H1 (cell line): ENCODE data around the gene SFRP2. TPM values are rescaled to one million over a fixed set of nuclear protein-coding genes. Genes with fewer than 3 reads are reported as not detected.

Experiments
- CTCF ChIA-PET: fragments of 300-600 bp; sonication (Branson Sonifier 250); formaldehyde crosslinking; loops from one replicate; lab custom pipeline; 2021; ENCODE audit not compliant: partially characterized antibody; lab: Charles Lee
- POLR2A ChIA-PET: fragments of 300-600 bp; sonication (Branson Sonifier 250); formaldehyde crosslinking; loops from one replicate; lab custom pipeline; 2021; ENCODE audit warnings: inconsistent platforms; ENCODE audit not compliant: partially characterized antibody; lab: Charles Lee
- DNase-seq, 2 experiments: peaks; one replicate each; pipeline versions ENCODE4 v3.0.0 to v3.0.0-alpha.2; 2010 to 2022; ENCODE audit warnings: low spot score in 2 of 2, low read depth in 1 of 2, mixed read lengths in 1 of 2
- FAIRE-seq: peaks from 2 replicates; lab custom pipeline; 2011; peaks lifted over from hg19 to GRCh38; lab: Jason Lieb, UNC
- H2AFZ ChIP-seq: 2 replicates; pipeline ENCODE4 v1.8.1; 2012; ENCODE audit warnings: low read length, inconsistent platforms
- H2AK5ac ChIP-seq: 2 replicates; pipeline ENCODE4 v1.6.1; 2013; ENCODE audit warnings: low read depth, low read length
- H2BK120ac ChIP-seq: replicated peaks from 2 replicates; pipeline ENCODE3; 2013; ENCODE audit warnings: low read depth, low read length, inconsistent platforms
- H2BK12ac ChIP-seq: 2 replicates; pipeline ENCODE4 v1.6.1; 2013; ENCODE audit warnings: low read depth, low read length
- H2BK15ac ChIP-seq: 2 replicates; pipeline ENCODE4 v1.6.1; 2013; ENCODE audit warnings: low read length
- H2BK20ac ChIP-seq: 2 replicates; pipeline ENCODE4 v1.6.1; 2013; ENCODE audit warnings: low read length
- H2BK5ac ChIP-seq: 2 replicates; pipeline ENCODE4 v1.6.1; 2013; ENCODE audit warnings: low read depth, low read length
- H3K14ac ChIP-seq: 2 replicates; pipeline ENCODE4 v1.6.1; 2013; ENCODE audit warnings: inconsistent platforms; ENCODE audit not compliant: insufficient read length
- H3K18ac ChIP-seq: 2 replicates; pipeline ENCODE4 v1.6.1; 2013; ENCODE audit warnings: low read length; ENCODE audit errors: extremely low read depth
- H3K23ac ChIP-seq: 2 replicates; pipeline ENCODE4 v1.6.1; 2013; ENCODE audit warnings: inconsistent platforms; ENCODE audit not compliant: insufficient read length
- H3K23me2 ChIP-seq: 2 replicates; pipeline ENCODE4 v1.6.1; 2013; ENCODE audit warnings: low read depth, low read length
- H3K27ac ChIP-seq: 2 replicates; pipeline ENCODE4 v1.6.1; 2011; ENCODE audit warnings: low read depth, low read length, inconsistent platforms
- H3K27me3 ChIP-seq, 4 experiments: replicated peaks in 1 of 4; 1 replicate in 1 of 4; 2 replicates in 3 of 4; pipeline versions ENCODE4 v1.6.1 to v1.8.1; 2011 to 2013; ENCODE audit warnings: low read length in 3 of 4, mild to moderate bottlenecking in 3 of 4, inconsistent platforms in 2 of 4, mixed read lengths in 2 of 4, moderate library complexity in 1 of 4; ENCODE audit not compliant: control insufficient read depth in 3 of 4, insufficient read depth in 3 of 4; ENCODE audit errors: extremely low read depth in 1 of 4
- H3K36me3 ChIP-seq, 4 experiments: 2 replicates each; pipeline versions ENCODE4 v1.6.1 to v1.8.1; 2011 to 2013; ENCODE audit warnings: mild to moderate bottlenecking in 4 of 4, low read length in 3 of 4, moderate library complexity in 2 of 4, control low read depth in 1 of 4, inconsistent platforms in 1 of 4; ENCODE audit not compliant: insufficient read depth in 4 of 4, control insufficient read depth in 2 of 4
- H3K4ac ChIP-seq: replicated peaks from 2 replicates; pipeline ENCODE3; 2013; ENCODE audit warnings: low read length, low read depth, mixed read lengths, inconsistent platforms; ENCODE audit not compliant: insufficient read length
- H3K4me1 ChIP-seq, 4 experiments: replicated peaks in 1 of 4; 1 replicate in 1 of 4; 2 replicates in 3 of 4; pipeline versions ENCODE4 v1.6.1 to v1.8.1; 2011 to 2013; ENCODE audit warnings: low read length in 3 of 4, inconsistent platforms in 2 of 4, mixed read lengths in 1 of 4; ENCODE audit not compliant: insufficient read depth in 4 of 4, control insufficient read depth in 3 of 4
- H3K4me2 ChIP-seq, 2 experiments: 2 replicates each; pipeline versions ENCODE4 v1.6.1 to v1.8.1; 2011 to 2013; ENCODE audit warnings: low read depth in 2 of 2, low read length in 2 of 2, control low read depth in 1 of 2, inconsistent platforms in 1 of 2, mild to moderate bottlenecking in 1 of 2; ENCODE audit not compliant: insufficient read depth in 1 of 2
- H3K4me3 ChIP-seq, 4 experiments: fragments of 200-600, 300-600 bp in 1 of 4; sonication (generic), shearing (Covaris generic), sonication (Bioruptor Twin) in 1 of 4; 2 replicates each; pipeline versions ENCODE4 v1.5.1 to v1.8.1; 2011 to 2016; ENCODE audit warnings: low read length in 4 of 4, low read depth in 3 of 4, control low read depth in 2 of 4, inconsistent platforms in 2 of 4, mild to moderate bottlenecking in 2 of 4, mixed read lengths in 1 of 4, moderate library complexity in 1 of 4; ENCODE audit not compliant: insufficient read depth in 2 of 4; ENCODE audit errors: extremely low read depth in 1 of 4
- H3K56ac ChIP-seq: replicated peaks from 2 replicates; pipeline ENCODE3; 2013; ENCODE audit warnings: low read depth, mild to moderate bottlenecking, mixed read lengths, low read length, inconsistent platforms; ENCODE audit not compliant: insufficient read length
- H3K79me1 ChIP-seq: 2 replicates; pipeline ENCODE4 v1.6.1; 2013; ENCODE audit warnings: low read depth, low read length, control low read depth
- H3K79me2 ChIP-seq, 2 experiments: 2 replicates each; pipeline versions ENCODE4 v1.6.1 to v1.8.1; 2012 to 2013; ENCODE audit warnings: low read length in 2 of 2, mild to moderate bottlenecking in 2 of 2, inconsistent platforms in 1 of 2; ENCODE audit not compliant: insufficient read depth in 2 of 2, control insufficient read depth in 1 of 2
- H3K9ac ChIP-seq, 4 experiments: replicated peaks in 1 of 4; 1 replicate in 1 of 4; 2 replicates in 3 of 4; pipeline versions ENCODE4 v1.6.1 to v1.8.1; 2011 to 2013; ENCODE audit warnings: low read depth in 3 of 4, low read length in 3 of 4, control low read depth in 2 of 4, mild to moderate bottlenecking in 2 of 4, moderate library complexity in 2 of 4, inconsistent platforms in 1 of 4; ENCODE audit errors: extremely low read depth in 1 of 4
- H3K9me3 ChIP-seq, 2 experiments: 2 replicates each; pipeline versions ENCODE4 v1.6.1 to v1.8.1; 2012 to 2013; ENCODE audit warnings: mild to moderate bottlenecking in 2 of 2, moderate library complexity in 2 of 2, control low read depth in 1 of 2, inconsistent platforms in 1 of 2, low read depth in 1 of 2, low read length in 1 of 2, mixed read lengths in 1 of 2; ENCODE audit not compliant: insufficient read depth in 2 of 2
- H4K20me1 ChIP-seq, 2 experiments: replicated peaks in 1 of 2; 2 replicates each; pipeline versions ENCODE3 to v1.8.1; 2011 to 2013; ENCODE audit warnings: inconsistent platforms in 2 of 2, low read length in 2 of 2, mild to moderate bottlenecking in 1 of 2; ENCODE audit not compliant: insufficient read depth in 2 of 2, control insufficient read depth in 1 of 2
- H4K5ac ChIP-seq: 2 replicates; pipeline ENCODE4 v1.6.1; 2013; ENCODE audit warnings: low read length, low read depth, mixed read lengths, inconsistent platforms; ENCODE audit not compliant: insufficient read length
- H4K8ac ChIP-seq: 2 replicates; pipeline ENCODE4 v1.8.0; 2013; ENCODE audit warnings: mild to moderate bottlenecking, moderate library complexity, low read length, inconsistent platforms; ENCODE audit not compliant: insufficient read depth; ENCODE audit errors: extremely low read depth
- H4K91ac ChIP-seq: replicated peaks from 2 replicates; pipeline ENCODE3; 2013; ENCODE audit warnings: low read length, mixed read lengths, inconsistent platforms; ENCODE audit not compliant: insufficient read length
- CBX5 ChIP-seq: fragments of 300-800, 300-1000 bp; sonication (generic); IDR thresholded peaks from 2 replicates; pipeline ENCODE4 v1.7.1; 2016; ENCODE audit warnings: antibody characterized with exemption, low read length, low read depth
- KDM4A ChIP-seq: IDR thresholded peaks from one replicate; pipeline ENCODE4 v1.7.1; 2012; ENCODE audit warnings: low read depth, mild to moderate bottlenecking, moderate library complexity, low read length, inconsistent platforms; ENCODE audit not compliant: severe bottlenecking
- POU5F1 ChIP-seq: IDR thresholded peaks from 2 replicates; pipeline ENCODE4 v1.6.1; 2011; ENCODE audit warnings: low read depth, mild to moderate bottlenecking, low read length, moderate library complexity
- SIN3A ChIP-seq, 2 experiments: IDR thresholded peaks in 1 of 2; conservative IDR thresholded peaks in 1 of 2; 2 replicates each; pipeline ENCODE4 v1.6.1; 2011 to 2012; ENCODE audit warnings: low read length in 2 of 2, improper control_type of control experiment in 1 of 2, low read depth in 1 of 2, mild to moderate bottlenecking in 1 of 2
- WGBS, 2 experiments: shearing (Covaris generic) in 1 of 2; methylation state at CpG; one replicate each; pipeline versions ENCODE4 v1.1.6 to v1.1.7; 2013 to 2015; ENCODE audit warnings: low lambda C conversion rate in 2 of 2, mixed read lengths in 2 of 2, inconsistent platforms in 1 of 2, low coverage in 1 of 2, missing lambda C conversion rate in 1 of 2; ENCODE audit not compliant: insufficient replicate concordance in 2 of 2, insufficient coverage in 1 of 2, insufficient read length in 1 of 2; ENCODE audit errors: extremely low coverage in 1 of 2, missing lambda C conversion rate in 1 of 2; 5-methylcytosine and 5-hydroxymethylcytosine counted together
- polyA plus RNA-seq, 7 experiments: library from polyadenylated mRNA; depleted of rRNA in 3 of 7; stranded (reverse) in 5 of 7; unstranded in 2 of 7; fragments of >200 nt in 5 of 7; fragments of 200-250 nt in 2 of 7; gene quantifications; 1 replicate in 5 of 7; 2 replicates in 1 of 7; 4 replicates in 1 of 7; pipeline versions ENCODE4 v1.2.1 to v1.2.3, GENCODE V29; 2011 to 2013; ENCODE audit warnings: missing spikeins in 2 of 7, mixed read lengths in 2 of 7
- total RNA-seq: library from RNA; stranded (reverse); fragmentation: NEBNext Ultra II Directional; extraction: Animal tissue kit (Norgen Biotek cat#: 25700); gene quantifications from 2 replicates; pipeline ENCODE4 v1.2.1, GENCODE V29; 2021
- TF ChIP-seq, protein P1 (sequence below): IDR thresholded peaks from 2 replicates; pipeline ENCODE4 v1.6.1; 2011; ENCODE audit warnings: low read depth, mild to moderate bottlenecking, low read length; ENCODE audit not compliant: insufficient read depth

SFRP2 gene
- total and polyA plus RNA-seq, 2 of the 8 experiments (the other 6 are each of a cell fraction or from before 2014, with no cell fraction given) = 108 to 342 TPM

DNA sequence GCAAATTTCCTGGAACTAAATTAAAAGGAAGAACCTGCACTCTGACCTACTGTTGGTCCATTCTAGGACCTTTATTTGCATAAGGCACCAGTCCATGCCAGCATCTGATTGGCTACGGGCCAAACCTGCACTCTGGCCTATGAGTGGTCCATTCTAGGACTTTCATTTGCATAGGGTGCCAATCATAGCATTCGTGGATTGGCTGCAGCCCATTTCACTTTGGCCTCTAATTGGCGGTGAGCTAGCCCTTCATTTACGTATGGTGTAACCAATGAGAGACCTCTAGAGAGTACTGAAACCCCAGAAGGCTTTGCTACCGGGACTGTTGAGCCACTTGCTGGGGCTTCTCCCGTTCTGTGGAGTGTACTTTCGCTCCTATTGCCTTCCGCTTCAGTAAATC lies 23.0 kb downstream of the SFRP2 start:
- no peaks in the 10 kb centered on the region for H3K79me1 ChIP-seq
- FAIRE-seq = no peak
- H3K4me2 ChIP-seq = no peak overlapping the region
- no peak overlapping the region for H3K4ac ChIP-seq
- ChIA-PET POLR2A (interaction anchor here (0.6 to 2.7 kb wide), 3 partner anchors 15 to 24 kb away, joined by 3 to 14 read pairs (median 10); no protein-coding TSS in a partner anchor), CTCF (interaction anchor here (0.5 to 3.8 kb wide), 2 partner anchors 130 to 315 kb away, joined by 3 to 17 read pairs; no protein-coding TSS in a partner anchor)
- no peak for DNase-seq
- no peak overlapping the region for H4K5ac ChIP-seq
- H2BK15ac ChIP-seq = no peak overlapping the region
- H3K9ac ChIP-seq = no peak overlapping the region
- H2BK20ac ChIP-seq = no peak overlapping the region
- H3K36me3 ChIP-seq = no peaks in the 10 kb centered on the region
- H3K27ac ChIP-seq = no peak overlapping the region
- no peaks in the 10 kb centered on the region for H3K9me3 ChIP-seq
- no peak overlapping the region for H3K56ac ChIP-seq
- H2BK5ac ChIP-seq = no peak overlapping the region
- no peak overlapping the region for H3K14ac ChIP-seq
- H3K4me3 ChIP-seq = no peak overlapping the region
- H2BK12ac ChIP-seq = no peak overlapping the region
- no peak overlapping the region for H3K18ac ChIP-seq
- H2BK120ac ChIP-seq = no peak overlapping the region
- no peaks in the 10 kb centered on the region for H3K23me2 ChIP-seq
- no peak overlapping the region for H3K23ac ChIP-seq
- TF ChIP-seq SIN3A (conservative IDR thresholded peaks at IDR 0.05 in 1 of 2, IDR thresholded peaks at IDR 0.05 in 1 of 2; ENCODE audit: low read depth in 1 of 2, low read length in 2 of 2) (no peak), KDM4A (no peak), CBX5 (no peak), POU5F1 (no peak)
- TF ChIP-seq, protein P1, sequence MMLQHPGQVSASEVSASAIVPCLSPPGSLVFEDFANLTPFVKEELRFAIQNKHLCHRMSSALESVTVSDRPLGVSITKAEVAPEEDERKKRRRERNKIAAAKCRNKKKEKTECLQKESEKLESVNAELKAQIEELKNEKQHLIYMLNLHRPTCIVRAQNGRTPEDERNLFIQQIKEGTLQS = no peak
- 95% methylated on average over 8 of the region's 8 CpGs; no CpG with 5 or more reads in 1 of the 2 experiments for WGBS, 2 experiments
- no peak overlapping the region for H2AFZ ChIP-seq
- H3K4me1 ChIP-seq = peaks cover 0 to 10% (median 2%) of the 10 kb centered on the region in 4 experiments; a peak in 4 of 7 replicates
- H3K79me2 ChIP-seq = no peaks in the 10 kb centered on the region
- no peak overlapping the region for H4K91ac ChIP-seq
- no peak overlapping the region; the same call in 1 of the 2 replicates for H4K8ac ChIP-seq
- H3K27me3 ChIP-seq = no peaks in the 10 kb centered on the region
- H4K20me1 ChIP-seq = no peaks in the 10 kb centered on the region
- no peak overlapping the region for H2AK5ac ChIP-seq
